MCF 10A (cell line): ENCODE results near the gene CAPZB. TPM values are rescaled to one million over a fixed set of nuclear protein-coding genes. Genes with fewer than 3 reads are reported as not detected.

ENCODE experiments used
- BruUV-seq: library from RNA; stranded (reverse); fragments of 400-500 nt; replicated peaks from 2 replicates; lab custom pipeline; 2021; lab: Mats Ljungman, UMichigan
- CTCF ChIA-PET: fragments of 300-600 bp; sonication (Branson Sonifier 250); formaldehyde crosslinking; extraction: SDS; loops from one replicate; lab custom pipeline; 2021; ENCODE audit warnings: antibody characterized with exemption, inconsistent platforms; lab: Yijun Ruan, JAX
- POLR2A ChIA-PET: fragments of 300-600, 350-650 bp; sonication (Branson Sonifier 250); formaldehyde crosslinking; extraction: SDS; loops from one replicate; lab custom pipeline; 2020; ENCODE audit warnings: antibody characterized with exemption, inconsistent platforms; lab: Yijun Ruan, JAX
- DNase-seq: peaks from one replicate; pipeline ENCODE4 v3.0.0-alpha.2; 2018; ENCODE audit not compliant: unreplicated experiment
- H3K27ac Mint-ChIP-seq: one replicate; pipeline ENCODE4 v1.8.0; 2022; ENCODE audit warnings: mild to moderate bottlenecking, low read depth, mixed read lengths; ENCODE audit not compliant: unreplicated experiment
- H3K27me3 Mint-ChIP-seq: one replicate; pipeline ENCODE4 v1.8.0; 2022; ENCODE audit warnings: mixed read lengths; ENCODE audit not compliant: insufficient read depth, unreplicated experiment
- H3K36me3 Mint-ChIP-seq: one replicate; pipeline ENCODE4 v1.8.0; 2022; ENCODE audit warnings: mild to moderate bottlenecking, moderate library complexity, mixed read lengths; ENCODE audit not compliant: insufficient read depth, unreplicated experiment
- H3K4me1 Mint-ChIP-seq: one replicate; pipeline ENCODE4 v1.8.0; 2022; ENCODE audit warnings: mixed read lengths; ENCODE audit not compliant: insufficient read depth, unreplicated experiment
- H3K4me3 Mint-ChIP-seq: one replicate; pipeline ENCODE4 v1.8.0; 2022; ENCODE audit warnings: mild to moderate bottlenecking, moderate library complexity, mixed read lengths; ENCODE audit not compliant: unreplicated experiment
- H3K9me3 Mint-ChIP-seq: one replicate; pipeline ENCODE4 v1.8.0; 2022; ENCODE audit warnings: mixed read lengths; ENCODE audit not compliant: unreplicated experiment
- intact Hi-C: fragments of 100-400 bp; cut with micrococcal nuclease; formaldehyde crosslinking; loops from 2 replicates; pipeline ENCODE4 v1.14.1; 2022
- total RNA-seq: library from RNA; stranded (reverse); gene quantifications from 2 replicates; pipeline ENCODE4 v1.2.3, GENCODE V29; 2022
- TF ChIP-seq, protein P1 (sequence below): fragments of 200-600 bp; IDR thresholded peaks from one replicate; pipeline ENCODE4 v1.8.0; 2022; ENCODE audit warnings: antibody characterized with exemption, mild to moderate bottlenecking; ENCODE audit not compliant: unreplicated experiment

CAPZB gene
- total RNA-seq, 1 experiment from 2014 or later: 252 TPM

GRCh38 chr1:19418503-19418971 lies 66.8 kb downstream of the CAPZB start:
- ChIA-PET POLR2A (no interaction called here), CTCF (interaction anchor here (0.6 kb wide), 1 partner anchor 28 kb away, joined by 3 read pairs; no protein-coding TSS in a partner anchor)
- TSS peak; percentile 28 for BruUV-seq
- Mint-ChIP-seq H3K4me1 (peaks cover 15% of the 10 kb centered on the region), H3K4me3 (no peak overlapping the region), H3K27ac (no peak overlapping the region), H3K27me3 (no peaks in the 10 kb centered on the region), H3K36me3 (peaks cover 25% of the 10 kb centered on the region), H3K9me3 (no peaks in the 10 kb centered on the region)
- intact Hi-C loops: no loop called here
- DNase-seq: no peak
- TF ChIP-seq, protein P1, sequence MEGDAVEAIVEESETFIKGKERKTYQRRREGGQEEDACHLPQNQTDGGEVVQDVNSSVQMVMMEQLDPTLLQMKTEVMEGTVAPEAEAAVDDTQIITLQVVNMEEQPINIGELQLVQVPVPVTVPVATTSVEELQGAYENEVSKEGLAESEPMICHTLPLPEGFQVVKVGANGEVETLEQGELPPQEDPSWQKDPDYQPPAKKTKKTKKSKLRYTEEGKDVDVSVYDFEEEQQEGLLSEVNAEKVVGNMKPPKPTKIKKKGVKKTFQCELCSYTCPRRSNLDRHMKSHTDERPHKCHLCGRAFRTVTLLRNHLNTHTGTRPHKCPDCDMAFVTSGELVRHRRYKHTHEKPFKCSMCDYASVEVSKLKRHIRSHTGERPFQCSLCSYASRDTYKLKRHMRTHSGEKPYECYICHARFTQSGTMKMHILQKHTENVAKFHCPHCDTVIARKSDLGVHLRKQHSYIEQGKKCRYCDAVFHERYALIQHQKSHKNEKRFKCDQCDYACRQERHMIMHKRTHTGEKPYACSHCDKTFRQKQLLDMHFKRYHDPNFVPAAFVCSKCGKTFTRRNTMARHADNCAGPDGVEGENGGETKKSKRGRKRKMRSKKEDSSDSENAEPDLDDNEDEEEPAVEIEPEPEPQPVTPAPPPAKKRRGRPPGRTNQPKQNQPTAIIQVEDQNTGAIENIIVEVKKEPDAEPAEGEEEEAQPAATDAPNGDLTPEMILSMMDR: no peak

- POLR2A ChIA-PET: interaction anchor here (0.6 kb wide), 1 partner anchor 1990 kb away, joined by 6 read pairs; no protein-coding TSS in a partner anchor
- BruUV-seq: no TSS peak
- H3K27ac Mint-ChIP-seq: no peak overlapping the region
- no peak for DNase-seq
- no peaks in the 10 kb centered on the region for H3K9me3 Mint-ChIP-seq
- no peaks in the 10 kb centered on the region for H3K27me3 Mint-ChIP-seq
- H3K4me1 Mint-ChIP-seq: peaks cover 8% of the 10 kb centered on the region
- peaks cover 25% of the 10 kb centered on the region for H3K36me3 Mint-ChIP-seq
- H3K4me3 Mint-ChIP-seq: no peak overlapping the region
- intact Hi-C loops: no loop called here
- CTCF ChIA-PET: no interaction called here
- TF ChIP-seq, protein P1: no peak
Observed at GRCh38 chr1:19416921-19417470, 68.3 kb downstream of the CAPZB start.

- no peak for DNase-seq
- TF ChIP-seq, protein P1: no peak
- intact Hi-C loops: no loop called here
- no peaks in the 10 kb centered on the region for H3K27me3 Mint-ChIP-seq
- H3K4me1 Mint-ChIP-seq: no peaks in the 10 kb centered on the region
- ChIA-PET POLR2A (no interaction called here), CTCF (no interaction called here)
- H3K36me3 Mint-ChIP-seq: peaks cover 31% of the 10 kb centered on the region
- no TSS peak for BruUV-seq
- no peak overlapping the region for H3K4me3 Mint-ChIP-seq
- H3K27ac Mint-ChIP-seq: no peak overlapping the region
- H3K9me3 Mint-ChIP-seq: no peaks in the 10 kb centered on the region
Observed at GRCh38 chr1:19416145-19416544, 69.2 kb downstream of the CAPZB start.

GRCh38 chr1:19414515-19415121 lies 70.7 kb downstream of the CAPZB start:
- intact Hi-C loops: no loop called here
- H3K36me3 Mint-ChIP-seq: peaks cover 36% of the 10 kb centered on the region
- peaks cover 6% of the 10 kb centered on the region for H3K4me1 Mint-ChIP-seq
- no peaks in the 10 kb centered on the region for H3K9me3 Mint-ChIP-seq
- CTCF ChIA-PET: interaction anchor here (0.5 to 1.1 kb wide), 2 partner anchors 70 to 292 kb away, joined by 3 read pairs; no protein-coding TSS in a partner anchor
- H3K27me3 Mint-ChIP-seq: no peaks in the 10 kb centered on the region
- H3K4me3 Mint-ChIP-seq: no peak overlapping the region
- DNase-seq: no peak
- TF ChIP-seq, protein P1: no peak
- H3K27ac Mint-ChIP-seq: no peak overlapping the region
- POLR2A ChIA-PET: no interaction called here
- BruUV-seq: no TSS peak
